ENCODE data around the gene IPPK.

GRCh38 chr9:92709954-92710353 lies 40.0 kb upstream of the IPPK start:
- TF ChIP-seq CTCF (IDR thresholded peaks at IDR 0.05; ENCODE audit: borderline replicate concordance, extremely low read depth, low read length, poor library complexity, severe bottlenecking) (no peak), EZH2 (IDR thresholded peaks at IDR 0.05; ENCODE audit: borderline replicate concordance, low read depth, low read length, severe bottlenecking) (no peak)
